HCEC 1CT (cell line): ENCODE results near the gene MUC12.
"Not testable (repeated sequence)": the region's sequence is repeated elsewhere in the genome, so short reads cannot be mapped to it uniquely, and the experiment has no call there.

Source experiments
- DNase-seq: peaks from one replicate; pipeline ENCODE4 v3.0.0-alpha.2; 2017

The MUC12 gene

GRCh38 chr7:100998530-100998929 is 29.2 kb downstream of the MUC12 start:
- DNase-seq: not testable (repeated sequence)

- not testable (repeated sequence) for DNase-seq
Observed at GRCh38 chr7:100999334-100999733, 30.0 kb downstream of the MUC12 start.

- not testable (repeated sequence) for DNase-seq
Observed at GRCh38 chr7:101000025-101000424, 30.7 kb downstream of the MUC12 start.

- not testable (repeated sequence) for DNase-seq
Observed at GRCh38 chr7:101002333-101002732, 33.0 kb downstream of the MUC12 start.

- DNase-seq: not testable (repeated sequence)
Observed at GRCh38 chr7:101007361-101007760, 38.0 kb downstream of the MUC12 start.

GRCh38 chr7:101009629-101010028 is 40.3 kb downstream of the MUC12 start:
- DNase-seq: no peak

- no peak for DNase-seq
Observed at GRCh38 chr7:101012931-101013330, 43.6 kb downstream of the MUC12 start.

GRCh38 chr7:101015626-101016025 is 46.3 kb downstream of the MUC12 start:
- no peak for DNase-seq

GRCh38 chr7:101017064-101017777 is 47.9 kb downstream of the MUC12 start:
- DNase-seq: peak; percentile 82

- DNase-seq: no peak
Observed at GRCh38 chr7:101018271-101019167, 49.2 kb downstream of the MUC12 start.

GRCh38 chr7:101020444-101020843 is 51.1 kb downstream of the MUC12 start:
- no peak for DNase-seq

- no peak for DNase-seq
Observed at GRCh38 chr7:101021703-101022102, 52.3 kb downstream of the MUC12 start.

GRCh38 chr7:101023839-101024238 is 54.5 kb downstream of the MUC12 start:
- DNase-seq: no peak

GRCh38 chr7:101031082-101031481 is 61.7 kb downstream of the MUC12 start:
- no peak for DNase-seq

- no peak for DNase-seq
Observed at GRCh38 chr7:101035941-101036340, 66.6 kb downstream of the MUC12 start.

GRCh38 chr7:101041283-101041682 is 71.9 kb downstream of the MUC12 start:
- not testable (repeated sequence) for DNase-seq

- peak; percentile 28 for DNase-seq
Observed at GRCh38 chr7:101058355-101058754, 89.0 kb downstream of the MUC12 start.

- DNase-seq: no peak
Observed at GRCh38 chr7:101059620-101059942, 90.2 kb downstream of the MUC12 start.

- DNase-seq: no peak
Observed at GRCh38 chr7:101060992-101061391, 91.6 kb downstream of the MUC12 start.

GRCh38 chr7:101064176-101064550 is 94.8 kb downstream of the MUC12 start:
- DNase-seq: not testable (repeated sequence)

- not testable (repeated sequence) for DNase-seq
Observed at GRCh38 chr7:101065162-101065561, 95.8 kb downstream of the MUC12 start.

- DNase-seq: no peak
Observed at GRCh38 chr7:101066141-101066832, 96.9 kb downstream of the MUC12 start.

- DNase-seq: no peak
Observed at GRCh38 chr7:101066833-101067177, 97.4 kb downstream of the MUC12 start.

GRCh38 chr7:101068401-101068800 is 99.0 kb downstream of the MUC12 start:
- DNase-seq: no peak
